HepG2 (cell line): Measurements from ENCODE around the gene SLC29A3. TPM values are rescaled to one million over a fixed set of nuclear protein-coding genes. Genes with fewer than 3 reads are reported as not detected.

Experiments used
- HES4 ChIP-seq: sonication (generic); formaldehyde crosslinking; IDR thresholded peaks from 2 replicates; pipeline ENCODE4 v1.9.0; 2021; ENCODE audit warnings: mild to moderate bottlenecking, missing genetic modification reagents, borderline replicate concordance
- HOXA5 ChIP-seq: sonication (generic); formaldehyde crosslinking; IDR thresholded peaks from 2 replicates; pipeline ENCODE4 v1.4.0; 2020; ENCODE audit warnings: missing genetic modification reagents
- MTF2 ChIP-seq: sonication (generic); formaldehyde crosslinking; IDR thresholded peaks from 2 replicates; pipeline ENCODE4 v1.5.0; 2020; ENCODE audit warnings: missing genetic modification reagents, borderline replicate concordance
- MYNN ChIP-seq: sonication (generic); formaldehyde crosslinking; IDR thresholded peaks from 2 replicates; pipeline ENCODE4 v1.4.0; 2020; ENCODE audit warnings: mild to moderate bottlenecking, low read depth, missing genetic modification reagents
- REPIN1 ChIP-seq: sonication (generic); formaldehyde crosslinking; IDR thresholded peaks from 2 replicates; pipeline ENCODE4 v1.8.0; 2022; ENCODE audit warnings: missing genetic modification reagents, low read depth, mild to moderate bottlenecking, borderline replicate concordance
- SIX1 ChIP-seq: sonication (generic); formaldehyde crosslinking; IDR thresholded peaks from 2 replicates; pipeline ENCODE4 v1.4.0; 2020; ENCODE audit warnings: missing genetic modification reagents, borderline replicate concordance
- TMF1 ChIP-seq: sonication (generic); formaldehyde crosslinking; IDR thresholded peaks from 2 replicates; pipeline ENCODE4 v1.8.1; 2022; ENCODE audit warnings: low read depth, missing genetic modification reagents
- ZNF263 ChIP-seq: sonication (generic); formaldehyde crosslinking; IDR thresholded peaks from 2 replicates; pipeline ENCODE4 v1.4.0; 2020; ENCODE audit warnings: missing genetic modification reagents
- ZNF678 ChIP-seq: sonication (generic); formaldehyde crosslinking; IDR thresholded peaks from 2 replicates; pipeline ENCODE4 v1.4.0; 2020; ENCODE audit warnings: mild to moderate bottlenecking, missing genetic modification reagents
- ZNF737 ChIP-seq: sonication (generic); formaldehyde crosslinking; IDR thresholded peaks from 2 replicates; pipeline ENCODE4 v1.5.0; 2020; ENCODE audit warnings: missing genetic modification reagents, mild to moderate bottlenecking, borderline replicate concordance
- polyA plus RNA-seq, 8 experiments: library from polyadenylated mRNA; depleted of rRNA in 3 of 8; stranded (reverse) in 7 of 8; unstranded in 1 of 8; fragments of >200 nt; fragmentation: Illumina TruSeq in 4 of 8; extraction: Trizol in 4 of 8; gene quantifications; 2 replicates each; pipeline versions ENCODE4 v1.2.1 to v1.2.3, GENCODE V29; 2011 to 2016; ENCODE audit warnings: low read depth in 4 of 8, missing spikeins in 1 of 8, mixed read lengths in 1 of 8; ENCODE audit not compliant: insufficient read depth in 1 of 8
- total RNA-seq, 5 experiments: library from RNA; depleted of rRNA; stranded (reverse); fragments of >200 nt; fragmentation: Illumina TruSeq; extraction: Trizol; gene quantifications; 2 replicates each; pipeline ENCODE4 v1.2.3, GENCODE V29; 2016; ENCODE audit warnings: low read depth in 1 of 5
- TF ChIP-seq, protein P1 (sequence below): IDR thresholded peaks from 2 replicates; pipeline ENCODE4 v1.6.1; 2016; ENCODE audit warnings: control low read depth
- TF ChIP-seq, protein P2 (sequence below): sonication (generic); formaldehyde crosslinking; IDR thresholded peaks from 2 replicates; pipeline ENCODE4 v1.5.1; 2020; ENCODE audit warnings: missing genetic modification reagents, mild to moderate bottlenecking, borderline replicate concordance
- TF ChIP-seq, protein P3 (sequence below): sonication (generic); formaldehyde crosslinking; IDR thresholded peaks from 2 replicates; pipeline ENCODE4 v1.4.0; 2020; ENCODE audit warnings: missing genetic modification reagents, borderline replicate concordance
- TF ChIP-seq, protein P4 (sequence below): IDR thresholded peaks from 2 replicates; pipeline ENCODE4 v1.6.1; 2012; ENCODE audit warnings: inconsistent platforms
- TF ChIP-seq, protein P5 (sequence below): sonication (generic); formaldehyde crosslinking; IDR thresholded peaks from 2 replicates; pipeline ENCODE4 v1.5.0; 2020; ENCODE audit warnings: mild to moderate bottlenecking, missing genetic modification reagents, borderline replicate concordance
- TF ChIP-seq, protein P6 (sequence below), 2 experiments: sonication (generic) in 1 of 2; formaldehyde crosslinking in 1 of 2; IDR thresholded peaks; 2 replicates each; pipeline versions ENCODE4 v1.4.0 to v1.6.1; 2018 to 2020; ENCODE audit warnings: missing genetic modification reagents in 2 of 2, borderline replicate concordance in 1 of 2, low read depth in 1 of 2, mild to moderate bottlenecking in 1 of 2, missing biosample characterization in 1 of 2

Gene SLC29A3
- total and polyA plus RNA-seq, 2 of the 13 experiments (the other 11 are each of a cell fraction or from before 2014, with no cell fraction given) = 8.6 to 11.8 TPM

DNA sequence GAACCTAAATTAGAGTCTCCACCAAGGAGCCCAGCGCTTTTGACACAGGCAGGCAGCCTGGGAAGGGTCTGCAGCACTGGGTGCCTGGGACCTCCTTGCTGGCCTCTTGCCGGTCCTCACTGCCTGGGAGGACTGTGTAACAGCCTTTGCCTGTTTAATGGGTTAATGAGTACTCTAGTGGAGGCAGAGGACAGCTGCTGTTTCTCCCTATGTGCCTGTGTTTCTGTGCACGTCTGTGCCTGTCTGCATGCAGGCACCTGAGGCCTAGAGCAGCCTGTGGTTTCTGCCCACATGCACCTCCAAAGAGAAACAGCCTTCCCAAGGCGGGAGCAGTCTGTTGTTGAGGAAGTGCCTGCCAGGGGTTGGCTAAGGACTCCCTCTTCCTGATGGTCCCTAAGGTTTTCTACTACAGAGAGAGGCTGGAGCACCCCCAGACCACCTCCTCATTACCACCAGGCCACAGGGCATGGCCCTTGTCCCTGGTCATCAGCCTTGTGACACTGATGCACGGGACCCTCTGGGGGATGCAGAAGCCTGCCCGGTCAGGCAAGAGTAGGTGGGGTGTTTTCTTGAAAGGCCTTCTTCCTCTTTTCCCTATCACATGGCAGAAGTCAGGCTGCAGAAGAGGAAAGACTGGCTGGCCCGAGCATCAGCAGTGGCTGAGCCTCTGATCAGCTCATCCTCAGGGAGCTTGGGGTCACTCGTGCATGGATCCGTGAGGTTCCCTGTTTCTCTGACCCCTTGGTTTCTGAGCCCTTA is 14.2 kb downstream of the SLC29A3 start (continued):
- TF ChIP-seq REPIN1 (CRISPR knock-in tag) (no peak), HES4 (CRISPR knock-in tag) (no peak; the same call in 1 of the 2 replicates), SIX1 (CRISPR knock-in tag) (no peak), MTF2 (no peak), ZNF263 (CRISPR knock-in tag) (peak; percentile 68), HOXA5 (CRISPR knock-in tag) (no peak), MYNN (no peak), TMF1 (CRISPR knock-in tag) (0 out of 2 replicates have a peak, but pooled peaks have one; percentile 43), ZNF678 (CRISPR knock-in tag) (no peak), ZNF737 (CRISPR knock-in tag) (no peak)
- TF ChIP-seq, protein P1, sequence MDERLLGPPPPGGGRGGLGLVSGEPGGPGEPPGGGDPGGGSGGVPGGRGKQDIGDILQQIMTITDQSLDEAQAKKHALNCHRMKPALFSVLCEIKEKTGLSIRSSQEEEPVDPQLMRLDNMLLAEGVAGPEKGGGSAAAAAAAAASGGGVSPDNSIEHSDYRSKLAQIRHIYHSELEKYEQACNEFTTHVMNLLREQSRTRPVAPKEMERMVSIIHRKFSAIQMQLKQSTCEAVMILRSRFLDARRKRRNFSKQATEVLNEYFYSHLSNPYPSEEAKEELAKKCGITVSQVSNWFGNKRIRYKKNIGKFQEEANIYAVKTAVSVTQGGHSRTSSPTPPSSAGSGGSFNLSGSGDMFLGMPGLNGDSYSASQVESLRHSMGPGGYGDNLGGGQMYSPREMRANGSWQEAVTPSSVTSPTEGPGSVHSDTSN = no peak
- TF ChIP-seq, protein P2, sequence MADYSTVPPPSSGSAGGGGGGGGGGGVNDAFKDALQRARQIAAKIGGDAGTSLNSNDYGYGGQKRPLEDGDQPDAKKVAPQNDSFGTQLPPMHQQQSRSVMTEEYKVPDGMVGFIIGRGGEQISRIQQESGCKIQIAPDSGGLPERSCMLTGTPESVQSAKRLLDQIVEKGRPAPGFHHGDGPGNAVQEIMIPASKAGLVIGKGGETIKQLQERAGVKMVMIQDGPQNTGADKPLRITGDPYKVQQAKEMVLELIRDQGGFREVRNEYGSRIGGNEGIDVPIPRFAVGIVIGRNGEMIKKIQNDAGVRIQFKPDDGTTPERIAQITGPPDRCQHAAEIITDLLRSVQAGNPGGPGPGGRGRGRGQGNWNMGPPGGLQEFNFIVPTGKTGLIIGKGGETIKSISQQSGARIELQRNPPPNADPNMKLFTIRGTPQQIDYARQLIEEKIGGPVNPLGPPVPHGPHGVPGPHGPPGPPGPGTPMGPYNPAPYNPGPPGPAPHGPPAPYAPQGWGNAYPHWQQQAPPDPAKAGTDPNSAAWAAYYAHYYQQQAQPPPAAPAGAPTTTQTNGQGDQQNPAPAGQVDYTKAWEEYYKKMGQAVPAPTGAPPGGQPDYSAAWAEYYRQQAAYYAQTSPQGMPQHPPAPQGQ (CRISPR knock-in tag) = no peak
- TF ChIP-seq, protein P3, sequence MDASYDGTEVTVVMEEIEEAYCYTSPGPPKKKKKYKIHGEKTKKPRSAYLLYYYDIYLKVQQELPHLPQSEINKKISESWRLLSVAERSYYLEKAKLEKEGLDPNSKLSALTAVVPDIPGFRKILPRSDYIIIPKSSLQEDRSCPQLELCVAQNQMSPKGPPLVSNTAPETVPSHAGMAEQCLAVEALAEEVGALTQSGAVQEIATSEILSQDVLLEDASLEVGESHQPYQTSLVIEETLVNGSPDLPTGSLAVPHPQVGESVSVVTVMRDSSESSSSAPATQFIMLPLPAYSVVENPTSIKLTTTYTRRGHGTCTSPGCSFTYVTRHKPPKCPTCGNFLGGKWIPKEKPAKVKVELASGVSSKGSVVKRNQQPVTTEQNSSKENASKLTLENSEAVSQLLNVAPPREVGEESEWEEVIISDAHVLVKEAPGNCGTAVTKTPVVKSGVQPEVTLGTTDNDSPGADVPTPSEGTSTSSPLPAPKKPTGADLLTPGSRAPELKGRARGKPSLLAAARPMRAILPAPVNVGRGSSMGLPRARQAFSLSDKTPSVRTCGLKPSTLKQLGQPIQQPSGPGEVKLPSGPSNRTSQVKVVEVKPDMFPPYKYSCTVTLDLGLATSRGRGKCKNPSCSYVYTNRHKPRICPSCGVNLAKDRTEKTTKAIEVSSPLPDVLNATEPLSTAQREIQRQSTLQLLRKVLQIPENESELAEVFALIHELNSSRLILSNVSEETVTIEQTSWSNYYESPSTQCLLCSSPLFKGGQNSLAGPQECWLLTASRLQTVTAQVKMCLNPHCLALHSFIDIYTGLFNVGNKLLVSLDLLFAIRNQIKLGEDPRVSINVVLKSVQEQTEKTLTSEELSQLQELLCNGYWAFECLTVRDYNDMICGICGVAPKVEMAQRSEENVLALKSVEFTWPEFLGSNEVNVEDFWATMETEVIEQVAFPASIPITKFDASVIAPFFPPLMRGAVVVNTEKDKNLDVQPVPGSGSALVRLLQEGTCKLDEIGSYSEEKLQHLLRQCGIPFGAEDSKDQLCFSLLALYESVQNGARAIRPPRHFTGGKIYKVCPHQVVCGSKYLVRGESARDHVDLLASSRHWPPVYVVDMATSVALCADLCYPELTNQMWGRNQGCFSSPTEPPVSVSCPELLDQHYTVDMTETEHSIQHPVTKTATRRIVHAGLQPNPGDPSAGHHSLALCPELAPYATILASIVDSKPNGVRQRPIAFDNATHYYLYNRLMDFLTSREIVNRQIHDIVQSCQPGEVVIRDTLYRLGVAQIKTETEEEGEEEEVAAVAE = no peak
- TF ChIP-seq, protein P4, sequence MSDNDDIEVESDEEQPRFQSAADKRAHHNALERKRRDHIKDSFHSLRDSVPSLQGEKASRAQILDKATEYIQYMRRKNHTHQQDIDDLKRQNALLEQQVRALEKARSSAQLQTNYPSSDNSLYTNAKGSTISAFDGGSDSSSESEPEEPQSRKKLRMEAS = peak; percentile 23; the same call in 1 of the 2 replicates
- TF ChIP-seq, protein P5, sequence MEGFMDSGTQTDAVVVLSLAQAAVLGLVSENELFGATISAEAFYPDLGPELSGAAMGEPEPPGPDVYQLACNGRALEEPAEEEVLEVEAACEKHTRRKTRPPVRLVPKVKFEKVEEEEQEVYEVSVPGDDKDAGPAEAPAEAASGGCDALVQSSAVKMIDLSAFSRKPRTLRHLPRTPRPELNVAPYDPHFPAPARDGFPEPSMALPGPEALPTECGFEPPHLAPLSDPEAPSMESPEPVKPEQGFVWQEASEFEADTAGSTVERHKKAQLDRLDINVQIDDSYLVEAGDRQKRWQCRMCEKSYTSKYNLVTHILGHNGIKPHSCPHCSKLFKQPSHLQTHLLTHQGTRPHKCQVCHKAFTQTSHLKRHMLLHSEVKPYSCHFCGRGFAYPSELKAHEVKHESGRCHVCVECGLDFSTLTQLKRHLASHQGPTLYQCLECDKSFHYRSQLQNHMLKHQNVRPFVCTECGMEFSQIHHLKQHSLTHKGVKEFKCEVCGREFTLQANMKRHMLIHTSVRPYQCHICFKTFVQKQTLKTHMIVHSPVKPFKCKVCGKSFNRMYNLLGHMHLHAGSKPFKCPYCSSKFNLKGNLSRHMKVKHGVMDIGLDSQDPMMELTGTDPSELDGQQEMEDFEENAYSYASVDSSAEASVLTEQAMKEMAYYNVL (CRISPR knock-in tag) = no peak
- TF ChIP-seq, protein P6, sequence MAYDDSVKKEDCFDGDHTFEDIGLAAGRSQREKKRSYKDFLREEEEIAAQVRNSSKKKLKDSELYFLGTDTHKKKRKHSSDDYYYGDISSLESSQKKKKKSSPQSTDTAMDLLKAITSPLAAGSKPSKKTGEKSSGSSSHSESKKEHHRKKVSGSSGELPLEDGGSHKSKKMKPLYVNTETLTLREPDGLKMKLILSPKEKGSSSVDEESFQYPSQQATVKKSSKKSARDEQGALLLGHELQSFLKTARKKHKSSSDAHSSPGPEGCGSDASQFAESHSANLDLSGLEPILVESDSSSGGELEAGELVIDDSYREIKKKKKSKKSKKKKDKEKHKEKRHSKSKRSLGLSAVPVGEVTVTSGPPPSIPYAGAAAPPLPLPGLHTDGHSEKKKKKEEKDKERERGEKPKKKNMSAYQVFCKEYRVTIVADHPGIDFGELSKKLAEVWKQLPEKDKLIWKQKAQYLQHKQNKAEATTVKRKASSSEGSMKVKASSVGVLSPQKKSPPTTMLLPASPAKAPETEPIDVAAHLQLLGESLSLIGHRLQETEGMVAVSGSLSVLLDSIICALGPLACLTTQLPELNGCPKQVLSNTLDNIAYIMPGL (CRISPR knock-in tag; IDR thresholded peaks at IDR 0.05; ENCODE audit: borderline replicate concordance in 1 of 2, low read depth in 1 of 2) = no peak
